Testis (tissue), 3 donors: ENCODE measurements around the gene POLR2J. TPM values are rescaled to one million over a fixed set of nuclear protein-coding genes. Genes with fewer than 3 reads are reported as not detected.

Source experiments
- DNase-seq: peaks from one replicate; pipeline ENCODE4 v3.0.0-alpha.2; 2019
- H3K27ac ChIP-seq, 2 donors: fragments of 200-600 bp; sonication (generic); one replicate each; pipeline ENCODE4 v1.5.1; 2019
- H3K27me3 ChIP-seq: fragments of 200-600 bp; sonication (generic); one replicate; pipeline ENCODE4 v1.5.1; 2019
- H3K36me3 ChIP-seq: fragments of 200-600 bp; sonication (generic); one replicate; pipeline ENCODE4 v1.5.1; 2017; ENCODE audit warnings: low read depth; ENCODE audit errors: missing control alignments
- H3K4me1 ChIP-seq: fragments of 200-600 bp; sonication (generic); one replicate; pipeline ENCODE4 v1.5.1; 2019
- H3K4me3 ChIP-seq, 2 donors: fragments of 200-600 bp; sonication (generic); one replicate each; pipeline ENCODE4 v1.5.1; 2017 to 2019
- H3K9me3 ChIP-seq: fragments of 200-600 bp; sonication (generic); one replicate; pipeline ENCODE4 v1.5.1; 2017
- POLR2A ChIP-seq: fragments of 450-650 bp; IDR thresholded peaks from one replicate; pipeline ENCODE4 v1.6.1; 2017; ENCODE audit warnings: antibody characterized with exemption, mild to moderate bottlenecking, moderate library complexity
- WGBS, 2 donors: methylation state at CpG; one replicate each; pipeline ENCODE4 v1.1.5; 2018; 5-methylcytosine and 5-hydroxymethylcytosine counted together
- intact Hi-C: fragments of 100-400 bp; cut with DNase I; formaldehyde crosslinking; loops from one replicate; pipeline ENCODE4 v1.15.1; 2023; ENCODE audit warnings: low total_unique reads
- polyA plus RNA-seq: library from polyadenylated mRNA; stranded (reverse); fragments of 350-450 nt; fragmentation: Illumina TruSeq; extraction: RNeasy Lipid Tissue Mini Kit (QIAGEN cat#74804); gene quantifications from one replicate; pipeline ENCODE4 v1.2.3, GENCODE V29; 2014; ENCODE audit warnings: low read depth, low replicate concordance; ENCODE audit not compliant: insufficient read depth
- total RNA-seq, 2 donors: library from RNA; depleted of rRNA; stranded (reverse); fragments of >200 nt; gene quantifications; one replicate each; pipeline ENCODE4 v1.2.3, GENCODE V29; 2016
- TF ChIP-seq, protein P1 (sequence below), 3 experiments: fragments of 450-650 bp in 2 of 3; fragments of 200-600 bp in 1 of 3; sonication (generic) in 1 of 3; IDR thresholded peaks; one replicate each; pipeline ENCODE4 v1.5.1; 2016 to 2019; ENCODE audit warnings: antibody characterized with exemption in 3 of 3, mild to moderate bottlenecking in 2 of 3, moderate library complexity in 1 of 3

The POLR2J gene
- total and polyA plus RNA-seq, 3 donors from 2014 or later, result 33.9 to 73.1 (median 46.0) TPM

DNA sequence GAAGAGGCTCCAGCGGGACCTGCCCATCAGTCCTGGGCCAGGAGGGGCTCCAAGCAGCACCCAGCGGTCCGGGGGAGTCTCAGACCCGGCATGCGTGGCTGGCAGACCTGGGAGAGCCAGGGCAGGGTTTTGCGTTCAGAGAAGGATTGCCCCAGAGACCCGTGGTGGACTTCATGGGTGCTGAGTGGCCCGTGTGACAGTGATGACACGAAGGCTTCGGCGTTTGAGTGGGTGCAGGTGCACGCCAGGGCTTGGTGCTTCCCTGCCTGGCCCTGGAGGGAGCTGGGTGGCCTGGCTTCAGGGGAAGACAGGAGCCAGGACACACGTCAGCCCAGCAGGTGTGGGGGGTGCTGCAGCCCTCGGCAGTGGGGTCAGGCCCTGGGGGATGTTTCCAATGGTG, 31.4 kb downstream of the POLR2J start:
- Histone ChIP-seq H3K27ac (no peak overlapping the region), H3K4me1 (no peaks in the 10 kb centered on the region), H3K4me3 (no peak overlapping the region), H3K27me3 (no peaks in the 10 kb centered on the region), H3K9me3 (no peaks in the 10 kb centered on the region), H3K36me3 (no peaks in the 10 kb centered on the region)
- TF ChIP-seq, protein P1, sequence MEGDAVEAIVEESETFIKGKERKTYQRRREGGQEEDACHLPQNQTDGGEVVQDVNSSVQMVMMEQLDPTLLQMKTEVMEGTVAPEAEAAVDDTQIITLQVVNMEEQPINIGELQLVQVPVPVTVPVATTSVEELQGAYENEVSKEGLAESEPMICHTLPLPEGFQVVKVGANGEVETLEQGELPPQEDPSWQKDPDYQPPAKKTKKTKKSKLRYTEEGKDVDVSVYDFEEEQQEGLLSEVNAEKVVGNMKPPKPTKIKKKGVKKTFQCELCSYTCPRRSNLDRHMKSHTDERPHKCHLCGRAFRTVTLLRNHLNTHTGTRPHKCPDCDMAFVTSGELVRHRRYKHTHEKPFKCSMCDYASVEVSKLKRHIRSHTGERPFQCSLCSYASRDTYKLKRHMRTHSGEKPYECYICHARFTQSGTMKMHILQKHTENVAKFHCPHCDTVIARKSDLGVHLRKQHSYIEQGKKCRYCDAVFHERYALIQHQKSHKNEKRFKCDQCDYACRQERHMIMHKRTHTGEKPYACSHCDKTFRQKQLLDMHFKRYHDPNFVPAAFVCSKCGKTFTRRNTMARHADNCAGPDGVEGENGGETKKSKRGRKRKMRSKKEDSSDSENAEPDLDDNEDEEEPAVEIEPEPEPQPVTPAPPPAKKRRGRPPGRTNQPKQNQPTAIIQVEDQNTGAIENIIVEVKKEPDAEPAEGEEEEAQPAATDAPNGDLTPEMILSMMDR (IDR thresholded peaks at IDR 0.05), result no peak
- TF ChIP-seq POLR2A, result no peak
- WGBS, 2 donors, result 75 to 84% methylated on average over 5 to 14 of the region's 14 CpGs
- intact Hi-C loops, result no loop called here
- DNase-seq, result no peak

DNA sequence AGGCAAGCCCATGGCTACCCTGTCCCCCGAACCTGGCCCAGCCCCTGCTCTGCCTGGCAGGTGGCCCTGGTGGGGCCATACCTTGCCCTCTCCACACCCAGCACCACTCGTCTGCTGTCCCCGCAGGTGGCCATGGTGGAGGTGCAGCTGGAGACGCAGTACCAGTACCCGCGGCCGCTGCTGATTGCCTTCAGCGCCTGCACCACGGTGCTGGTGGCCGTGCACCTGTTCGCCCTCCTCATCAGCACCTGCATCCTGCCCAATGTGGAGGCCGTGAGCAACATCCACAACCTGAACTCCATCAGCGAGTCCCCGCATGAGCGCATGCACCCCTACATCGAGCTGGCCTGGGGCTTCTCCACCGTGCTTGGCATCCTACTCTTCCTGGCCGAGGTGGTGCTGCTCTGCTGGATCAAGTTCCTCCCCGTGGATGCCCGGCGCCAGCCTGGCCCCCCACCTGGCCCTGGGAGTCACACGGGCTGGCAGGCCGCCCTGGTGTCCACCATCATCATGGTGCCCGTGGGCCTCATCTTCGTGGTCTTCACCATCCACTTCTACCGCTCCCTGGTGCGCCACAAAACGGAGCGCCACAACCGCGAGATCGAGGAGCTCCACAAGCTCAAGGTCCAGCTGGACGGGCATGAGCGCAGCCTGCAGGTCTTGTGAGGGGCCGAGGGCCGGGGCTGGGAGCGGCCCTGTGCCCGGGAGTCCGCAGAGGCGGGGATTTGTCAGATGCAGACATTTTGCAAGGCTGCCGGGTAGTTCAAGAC, 32.1 kb downstream of the POLR2J start:
- Histone ChIP-seq H3K9me3 (no peaks in the 10 kb centered on the region), H3K4me1 (no peaks in the 10 kb centered on the region), H3K27ac (no peak overlapping the region), H3K27me3 (no peaks in the 10 kb centered on the region), H3K4me3 (no peak overlapping the region), H3K36me3 (no peaks in the 10 kb centered on the region)
- intact Hi-C loops, result no loop called here
- TF ChIP-seq POLR2A, result no peak
- TF ChIP-seq, protein P1 (IDR thresholded peaks at IDR 0.05), result no peak
- no peak for DNase-seq
- WGBS, 2 donors, result 90 to 95% methylated on average over 29 to 41 of the region's 41 CpGs

DNA sequence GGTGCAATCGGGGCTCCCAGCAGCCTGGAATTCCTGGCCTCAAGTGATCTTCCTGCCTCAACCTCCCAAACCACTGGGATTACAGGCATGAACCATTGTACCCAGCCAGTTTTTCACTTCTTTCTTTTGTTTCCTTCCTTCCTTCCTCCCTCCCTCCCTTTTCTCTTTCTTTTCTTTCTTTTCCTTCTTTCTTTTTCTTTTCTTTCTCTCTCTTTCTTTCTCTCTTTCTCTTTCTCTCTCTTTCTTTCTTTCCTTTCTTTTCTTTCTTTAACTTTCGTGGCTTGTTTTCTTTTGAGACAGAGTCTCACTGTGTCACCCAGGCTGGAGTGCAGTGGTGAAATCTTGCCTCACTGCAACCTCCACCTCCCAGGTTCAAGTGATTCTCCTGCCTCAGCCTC, 33.0 kb downstream of the POLR2J start:
- DNase-seq, result no peak
- 48 to 100% methylated on average over 2 of the region's 2 CpGs for WGBS, 2 donors
- no peak overlapping the region for H3K4me3 ChIP-seq
- intact Hi-C loops, result no loop called here
- H3K36me3 ChIP-seq, result no peaks in the 10 kb centered on the region
- H3K27ac ChIP-seq, result no peak overlapping the region
- no peaks in the 10 kb centered on the region for H3K4me1 ChIP-seq
- no peaks in the 10 kb centered on the region for H3K27me3 ChIP-seq
- TF ChIP-seq, protein P1 (IDR thresholded peaks at IDR 0.05), result no peak
- TF ChIP-seq POLR2A, result no peak
- no peaks in the 10 kb centered on the region for H3K9me3 ChIP-seq

DNA sequence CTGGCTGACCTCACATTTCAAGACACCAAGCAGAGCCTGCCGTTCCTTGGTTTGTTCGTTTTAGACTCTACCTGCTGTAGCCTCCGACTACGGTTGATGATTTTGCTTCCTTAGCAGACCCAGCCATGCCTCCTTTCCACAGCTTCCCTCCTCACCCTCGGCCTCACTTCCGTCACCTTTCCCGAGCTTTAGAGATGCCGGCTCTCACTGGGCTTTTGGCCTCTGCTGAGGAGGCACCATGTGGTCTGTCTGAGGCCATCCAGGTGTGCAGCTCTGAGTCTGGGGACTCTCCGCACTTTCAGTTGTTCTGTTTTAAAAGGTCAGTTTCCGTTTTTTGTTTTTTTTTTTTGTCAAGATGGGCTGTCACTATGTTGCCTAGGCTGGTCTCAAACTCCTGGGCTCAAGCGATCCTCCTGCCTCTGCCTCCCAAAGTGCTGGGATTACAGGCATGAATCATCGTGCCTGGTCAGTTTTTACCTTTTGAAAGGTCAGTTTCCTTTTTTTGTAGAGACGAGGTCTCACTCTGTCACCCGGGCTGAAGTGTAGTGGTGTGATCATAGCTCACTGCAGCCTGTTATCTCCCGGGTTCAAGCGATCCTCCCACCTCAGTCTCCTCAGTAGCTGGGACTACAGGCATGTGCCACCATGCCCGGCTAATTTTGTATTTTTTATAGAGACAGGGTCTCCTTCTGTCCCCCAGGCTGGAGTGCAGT, 33.6 kb downstream of the POLR2J start:
- Histone ChIP-seq H3K27me3 (no peaks in the 10 kb centered on the region), H3K4me1 (no peaks in the 10 kb centered on the region), H3K9me3 (no peaks in the 10 kb centered on the region), H3K27ac (no peak overlapping the region), H3K4me3 (no peak overlapping the region), H3K36me3 (no peaks in the 10 kb centered on the region)
- no peak for DNase-seq
- intact Hi-C loops, result no loop called here
- TF ChIP-seq, protein P1 (IDR thresholded peaks at IDR 0.05), result no peak
- TF ChIP-seq POLR2A, result no peak
- 89 to 92% methylated on average over 17 of the region's 17 CpGs for WGBS, 2 donors
